NK-92 (cell line): ENCODE data around the gene HECA.

Source experiments
- DNase-seq: peaks from one replicate; lab custom pipeline; 2025; ENCODE audit not compliant: unreplicated experiment; lab: John Stamatoyannopoulos, UW

HECA gene

GRCh38 chr6:139159016-139159415 is 24.1 kb downstream of the HECA start:
- no peak for DNase-seq

GRCh38 chr6:139161169-139161568 is 26.3 kb downstream of the HECA start:
- DNase-seq, result peak; percentile 27

GRCh38 chr6:139161817-139162284 is 27.0 kb downstream of the HECA start:
- no peak for DNase-seq

- DNase-seq, result no peak
Observed at GRCh38 chr6:139164001-139164400, 29.1 kb downstream of the HECA start.

- no peak for DNase-seq
Observed at GRCh38 chr6:139165324-139165723, 30.4 kb downstream of the HECA start.

DNA sequence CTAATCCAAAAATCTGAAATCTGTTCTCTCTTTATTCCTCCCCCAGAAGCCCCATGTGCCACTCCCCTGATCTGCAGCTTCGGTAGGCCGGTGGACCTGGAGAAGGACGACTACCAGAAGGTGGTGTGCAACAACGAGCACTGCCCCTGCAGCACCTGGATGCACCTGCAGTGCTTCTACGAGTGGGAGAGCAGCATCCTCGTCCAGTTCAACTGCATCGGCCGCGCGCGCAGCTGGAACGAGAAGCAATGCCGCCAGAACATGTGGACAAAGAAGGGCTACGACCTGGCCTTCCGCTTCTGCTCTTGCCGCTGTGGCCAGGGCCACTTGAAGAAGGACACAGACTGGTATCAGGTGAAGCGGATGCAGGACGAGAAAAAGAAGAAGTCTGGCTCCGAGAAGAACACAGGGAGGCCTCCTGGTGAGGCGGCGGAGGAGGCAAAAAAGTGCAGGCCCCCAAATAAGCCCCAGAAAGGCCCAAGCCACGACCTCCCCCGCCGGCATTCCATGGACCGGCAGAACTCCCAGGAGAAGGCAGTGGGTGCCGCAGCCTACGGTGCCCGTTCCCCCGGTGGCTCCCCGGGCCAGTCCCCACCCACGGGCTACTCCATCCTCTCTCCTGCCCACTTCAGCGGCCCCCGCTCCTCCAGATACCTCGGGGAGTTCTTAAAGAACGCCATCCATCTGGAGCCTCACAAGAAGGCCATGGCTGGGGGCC is 31.5 kb downstream of the HECA start:
- no peak for DNase-seq

GRCh38 chr6:139166956-139167313 is 32.1 kb downstream of the HECA start:
- no peak for DNase-seq

DNA sequence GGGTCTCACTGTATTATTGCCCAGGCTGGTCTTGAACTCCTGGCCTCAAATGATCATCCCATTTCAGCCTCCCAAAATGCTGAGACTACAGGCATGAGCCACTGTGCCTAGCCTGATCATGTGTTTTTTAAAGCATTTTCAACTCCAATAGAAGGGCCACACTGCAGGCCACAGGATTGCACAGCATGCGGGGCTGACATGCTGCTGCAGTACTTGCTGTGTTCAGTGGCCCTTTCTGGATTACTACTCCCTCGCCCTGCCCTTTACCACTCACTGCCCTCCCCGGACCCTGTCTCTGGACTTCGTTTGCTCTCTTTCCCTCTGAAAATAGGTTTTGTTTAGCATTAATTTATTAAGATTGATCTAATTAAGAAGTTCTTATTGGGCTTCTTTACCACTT is 37.3 kb downstream of the HECA start:
- no peak for DNase-seq

DNA sequence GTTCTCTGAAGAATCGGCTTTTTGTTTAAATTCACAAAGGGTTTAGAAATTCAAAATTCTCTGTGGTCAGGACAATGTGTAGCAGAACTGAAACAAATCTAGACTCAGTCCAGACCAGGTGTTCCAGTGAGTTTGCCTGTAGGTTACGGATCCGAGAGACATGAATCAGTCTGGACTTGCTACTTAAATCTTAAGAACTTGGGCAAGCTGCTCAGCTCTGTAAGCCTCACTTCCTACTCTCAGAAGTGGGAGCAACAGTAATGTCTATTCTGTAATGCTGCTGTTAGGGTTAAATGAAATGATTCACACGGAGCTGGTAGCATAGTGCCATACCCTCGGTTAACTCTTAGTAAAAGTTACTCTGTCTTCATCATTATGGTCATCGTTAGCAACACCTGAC is 37.7 kb downstream of the HECA start:
- no peak for DNase-seq

DNA sequence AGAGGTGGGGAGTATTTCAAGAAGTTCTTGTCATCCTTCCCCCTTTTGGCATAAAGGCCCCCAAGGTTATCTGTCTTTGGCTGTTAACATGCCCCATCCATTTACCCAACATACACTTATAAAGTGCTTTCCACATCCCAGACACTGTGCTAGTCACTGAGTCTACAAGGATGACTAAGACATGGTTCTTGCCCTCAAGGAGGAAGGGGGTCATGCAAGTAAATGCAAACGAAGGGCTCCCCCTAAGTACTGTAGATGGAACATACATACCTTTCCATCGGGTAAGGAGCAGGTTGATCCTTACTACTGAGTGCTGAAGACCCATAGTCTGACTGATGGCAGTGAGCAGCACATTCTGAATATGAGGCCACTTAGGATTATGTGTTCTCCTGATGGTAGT is 38.3 kb downstream of the HECA start:
- no peak for DNase-seq

GRCh38 chr6:139173822-139174221 is 38.9 kb downstream of the HECA start:
- DNase-seq, result no peak

- no peak for DNase-seq
Observed at GRCh38 chr6:139174961-139175360, 40.1 kb downstream of the HECA start.

GRCh38 chr6:139175389-139175948 is 40.6 kb downstream of the HECA start:
- DNase-seq, result no peak

GRCh38 chr6:139181236-139181635 is 46.4 kb downstream of the HECA start:
- no peak for DNase-seq

DNA sequence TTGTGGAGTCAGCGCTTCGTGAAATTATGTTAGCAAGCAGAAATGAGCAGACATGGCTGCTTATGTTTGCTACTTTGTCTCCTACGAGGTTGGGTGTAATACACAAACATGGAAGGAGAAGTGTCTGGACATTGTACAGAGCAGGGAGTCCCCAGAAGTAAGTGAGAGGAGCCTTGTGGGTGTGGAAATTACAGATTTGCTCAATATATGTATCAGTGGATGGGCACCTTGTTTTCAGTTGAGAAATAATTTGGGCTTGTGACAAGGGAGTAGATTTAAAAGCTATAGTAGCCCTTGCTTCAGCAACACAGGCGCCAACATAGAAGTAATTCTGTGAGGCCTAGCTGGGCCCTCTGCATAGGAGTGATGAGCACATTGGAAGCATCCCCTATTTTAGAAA is 49.2 kb downstream of the HECA start:
- DNase-seq, result no peak

GRCh38 chr6:139184459-139184858 is 49.6 kb downstream of the HECA start:
- no peak for DNase-seq

DNA sequence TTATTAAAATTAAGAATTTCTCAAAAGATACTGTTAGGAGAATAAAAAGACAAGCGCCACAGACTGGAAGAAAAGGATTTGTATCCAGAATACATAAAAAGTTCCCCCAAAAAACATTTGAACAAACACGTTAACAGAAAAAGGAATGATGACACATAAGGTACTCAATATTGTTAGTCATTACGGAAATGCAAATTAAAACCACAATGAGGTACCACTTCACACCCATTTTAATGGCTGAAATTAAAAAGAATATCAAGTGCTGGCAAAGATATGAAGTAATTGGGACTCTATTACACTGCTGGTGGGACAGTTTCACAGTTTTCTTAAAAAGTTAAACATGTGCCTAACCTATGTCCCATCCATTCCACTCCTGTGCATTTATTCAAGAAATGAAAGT is 51.4 kb downstream of the HECA start:
- no peak for DNase-seq

- no peak for DNase-seq
Observed at GRCh38 chr6:139186692-139187091, 51.8 kb downstream of the HECA start.

DNA sequence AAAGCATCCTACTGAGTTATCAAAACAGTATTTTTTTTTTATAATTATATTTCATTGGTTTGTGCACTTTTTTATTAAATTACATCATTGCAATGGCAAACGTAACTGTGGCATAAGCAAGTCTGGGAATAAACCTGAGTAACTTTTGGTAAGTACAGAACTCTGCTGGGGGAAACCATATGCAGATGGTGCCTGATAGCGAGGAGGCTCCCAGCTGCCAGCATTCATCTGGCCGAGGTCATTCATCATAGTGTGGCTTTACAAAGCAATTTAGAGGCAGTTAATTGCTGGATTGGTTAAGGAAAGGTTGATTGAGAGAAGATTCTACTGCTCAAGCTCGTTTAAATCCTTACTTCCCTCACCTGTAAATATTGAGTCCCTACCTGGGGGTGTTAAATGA is 52.6 kb downstream of the HECA start:
- no peak for DNase-seq

GRCh38 chr6:139189665-139190064 is 54.8 kb downstream of the HECA start:
- DNase-seq, result no peak

DNA sequence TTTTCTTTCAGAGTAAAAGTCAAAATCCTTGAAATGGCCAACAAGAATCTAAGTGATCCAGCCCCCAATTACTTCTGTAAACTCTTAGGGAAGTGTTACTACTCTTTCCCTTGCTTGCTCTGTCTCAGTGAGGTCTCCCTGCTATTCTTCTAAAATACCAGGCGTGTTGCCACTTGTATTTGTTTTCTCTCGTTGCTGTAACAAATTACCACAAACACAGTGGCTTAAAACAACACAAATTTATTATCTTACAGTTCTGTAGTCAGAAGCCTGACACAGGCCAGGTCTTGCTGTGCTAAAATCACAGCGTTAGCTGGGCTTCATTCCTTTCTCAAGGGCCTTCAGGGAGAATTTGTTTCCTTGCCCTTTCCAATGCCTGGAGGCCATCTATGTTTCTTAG is 59.9 kb downstream of the HECA start:
- no peak for DNase-seq

GRCh38 chr6:139198529-139199288 is 63.8 kb downstream of the HECA start:
- no peak for DNase-seq
